ENCODE results near the gene MAN1A1. TPM values are rescaled to one million over a fixed set of nuclear protein-coding genes. Genes with fewer than 3 reads are reported as not detected.

The MAN1A1 gene
- total RNA-seq, 1 experiment from 2014 or later: 16.1 TPM

- peak; percentile 75 for DNase-seq (ENCODE audit: low spot score)
Measured at GRCh38 chr6:119148098-119148824, 201.3 kb downstream of the MAN1A1 start.

- DNase-seq (ENCODE audit: low spot score): peak; percentile 89
Measured at GRCh38 chr6:119147101-119148053, 202.2 kb downstream of the MAN1A1 start.

DNA sequence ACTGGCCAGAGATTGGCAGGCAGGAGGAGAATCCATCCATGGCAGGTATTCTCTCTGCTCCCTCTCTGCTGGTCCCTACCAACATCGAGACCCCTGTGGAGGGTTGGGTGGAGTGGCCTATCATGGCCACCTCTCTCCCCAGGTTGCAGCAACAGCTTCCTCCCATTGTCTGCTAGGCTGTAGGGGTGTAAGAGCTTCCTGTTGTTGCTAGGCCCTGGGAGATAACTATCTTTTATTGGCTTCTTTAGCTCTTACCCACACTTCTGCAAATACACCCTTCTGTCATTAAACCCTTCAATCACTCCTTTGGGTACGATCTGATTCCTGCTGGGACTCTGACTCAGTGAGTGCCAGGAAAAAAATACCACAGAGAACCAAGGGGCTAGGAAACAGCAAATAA lies 204.4 kb downstream of the MAN1A1 start:
- peak; percentile 46 for DNase-seq (ENCODE audit: low spot score)

GRCh38 chr6:119142637-119143036 lies 206.9 kb downstream of the MAN1A1 start:
- no peak for DNase-seq (ENCODE audit: low spot score)

DNA sequence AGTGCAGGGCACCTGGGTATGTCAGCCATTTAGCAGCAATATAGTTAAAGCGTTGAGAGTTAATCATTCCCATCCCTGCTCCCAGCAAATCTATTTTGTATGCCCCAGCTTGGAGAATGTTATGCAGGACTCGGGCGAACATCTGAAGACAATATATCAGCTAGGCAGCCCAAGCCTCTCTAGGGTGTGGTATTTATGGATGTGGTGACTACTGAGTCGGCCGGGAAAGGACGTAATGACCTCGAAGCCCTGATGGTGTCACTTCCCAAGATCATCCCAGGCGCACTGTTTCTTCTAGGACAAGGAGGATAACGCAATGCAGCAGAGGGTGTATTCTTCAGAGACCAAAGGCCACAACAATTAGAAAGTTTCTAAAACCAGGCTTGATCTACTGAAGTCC lies 207.5 kb downstream of the MAN1A1 start:
- no peak for DNase-seq (ENCODE audit: low spot score)

DNA sequence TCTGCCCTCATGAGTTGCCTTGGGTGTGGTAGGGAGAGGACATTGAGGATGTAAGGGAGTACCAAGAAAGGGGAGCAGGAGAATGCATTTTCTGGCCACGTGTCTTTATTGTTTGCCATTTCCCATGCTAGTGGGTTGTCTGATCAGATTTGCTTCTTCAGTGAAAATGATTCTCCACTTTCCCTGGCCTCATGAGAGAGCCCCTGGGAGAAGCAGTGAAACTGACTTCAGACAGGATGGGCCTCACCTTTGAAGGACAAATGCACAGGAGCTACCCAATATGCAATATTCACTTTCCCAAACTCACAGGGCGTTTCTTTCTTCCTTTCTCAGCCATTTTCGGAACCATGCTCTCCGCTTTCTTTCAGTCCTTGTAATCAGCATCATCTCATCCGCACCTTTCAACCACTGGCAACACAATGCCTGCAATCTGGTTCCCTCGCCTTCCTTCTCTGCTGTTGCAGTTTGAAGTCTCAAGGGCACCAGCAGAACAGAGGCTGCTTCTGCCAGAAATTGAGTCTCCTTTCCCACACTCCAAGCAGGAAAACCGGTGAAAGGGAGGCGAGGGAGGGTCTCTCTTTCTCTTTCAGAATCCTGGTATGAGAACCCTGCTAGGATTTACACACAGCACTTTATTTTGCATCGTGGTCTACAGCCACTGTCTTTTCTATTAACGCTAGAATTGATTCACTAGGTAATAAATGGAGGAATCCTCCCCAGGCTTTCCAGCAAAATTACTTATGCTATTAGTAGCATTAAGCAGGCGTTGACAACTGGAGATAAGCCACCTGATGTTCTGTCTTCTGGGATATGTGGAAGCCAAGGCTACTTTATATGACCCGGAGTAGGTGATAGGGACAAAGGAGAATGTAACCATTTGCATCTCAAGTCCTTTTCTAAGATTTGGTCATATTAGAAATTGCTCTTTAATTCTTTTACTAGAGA lies 209.1 kb downstream of the MAN1A1 start:
- DNase-seq (ENCODE audit: low spot score): no peak

DNA sequence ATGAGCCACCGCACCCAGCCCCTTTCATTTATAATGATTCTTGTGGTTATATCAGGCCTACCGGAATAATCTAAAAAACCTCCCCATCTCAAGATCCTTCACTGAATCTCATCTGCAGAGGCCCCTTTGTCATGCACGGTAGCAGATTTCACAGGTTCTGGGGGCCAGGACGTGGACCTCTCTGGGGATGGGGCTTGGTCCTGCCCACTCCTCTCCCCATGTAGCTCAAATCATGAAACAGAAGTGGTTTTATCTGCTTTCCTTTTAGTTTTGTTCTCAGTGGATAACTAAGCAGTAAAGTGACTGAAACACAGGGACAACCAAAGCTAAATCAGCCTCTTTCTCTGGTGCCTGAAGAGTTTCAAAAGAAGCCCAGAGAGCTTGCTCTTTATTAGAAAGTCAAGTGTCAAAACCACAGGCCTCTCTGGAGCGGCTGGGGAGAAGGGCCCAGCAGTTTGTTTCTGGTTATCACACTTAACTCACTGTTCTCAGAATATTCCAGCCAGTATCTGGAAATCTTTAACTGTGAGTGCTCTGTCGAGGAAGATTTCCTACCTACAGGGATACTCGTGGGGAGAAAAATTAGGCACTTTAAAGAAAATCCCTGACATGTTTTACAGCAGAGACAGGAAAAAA lies 210.5 kb downstream of the MAN1A1 start:
- no peak for DNase-seq (ENCODE audit: low spot score)

DNA sequence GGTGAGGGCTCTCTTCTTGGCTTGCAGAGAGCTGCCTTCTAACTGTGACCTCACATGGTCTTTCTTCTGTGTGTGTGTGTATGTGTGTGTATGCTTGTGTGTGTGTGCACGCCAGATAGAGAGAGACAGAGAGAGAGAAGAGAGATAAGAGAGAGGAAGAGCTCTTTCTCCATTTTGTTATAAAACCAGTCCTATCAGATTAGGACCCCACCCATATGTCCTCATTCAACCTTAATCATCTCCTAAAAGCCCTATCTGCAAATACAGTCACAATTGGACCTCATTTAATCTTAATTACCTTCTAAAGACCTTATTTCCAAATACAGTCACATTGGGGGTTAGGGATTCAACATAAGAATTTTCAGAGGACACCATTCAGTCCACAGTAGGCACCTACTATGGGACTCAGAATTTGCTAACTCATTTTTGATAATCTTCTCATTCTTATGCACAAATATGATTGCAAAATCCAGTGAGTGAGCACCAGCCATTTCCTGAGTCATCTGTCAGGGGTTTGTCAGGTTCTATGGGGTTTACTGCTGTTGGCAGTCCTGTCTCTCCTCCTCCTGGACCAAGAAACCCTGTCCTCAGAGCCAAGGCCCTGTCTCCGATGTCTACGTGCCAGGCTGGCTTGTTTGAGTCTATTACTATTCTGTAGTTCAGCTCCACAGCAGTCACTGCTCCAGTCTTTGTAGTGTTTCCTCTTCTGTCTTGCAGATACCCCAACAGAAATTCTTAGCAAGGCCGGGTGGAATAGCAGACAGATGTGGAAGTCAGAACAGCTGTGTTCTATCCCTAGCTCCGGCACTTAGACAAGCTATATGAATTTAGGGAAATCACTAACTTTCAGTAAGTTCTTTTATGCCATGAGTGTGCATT lies 212.1 kb downstream of the MAN1A1 start:
- DNase-seq (ENCODE audit: low spot score): no peak

GRCh38 chr6:119134752-119135151 lies 214.8 kb downstream of the MAN1A1 start:
- no peak for DNase-seq (ENCODE audit: low spot score)

- no peak for DNase-seq (ENCODE audit: low spot score)
Measured at GRCh38 chr6:119133400-119133799, 216.2 kb downstream of the MAN1A1 start.

DNA sequence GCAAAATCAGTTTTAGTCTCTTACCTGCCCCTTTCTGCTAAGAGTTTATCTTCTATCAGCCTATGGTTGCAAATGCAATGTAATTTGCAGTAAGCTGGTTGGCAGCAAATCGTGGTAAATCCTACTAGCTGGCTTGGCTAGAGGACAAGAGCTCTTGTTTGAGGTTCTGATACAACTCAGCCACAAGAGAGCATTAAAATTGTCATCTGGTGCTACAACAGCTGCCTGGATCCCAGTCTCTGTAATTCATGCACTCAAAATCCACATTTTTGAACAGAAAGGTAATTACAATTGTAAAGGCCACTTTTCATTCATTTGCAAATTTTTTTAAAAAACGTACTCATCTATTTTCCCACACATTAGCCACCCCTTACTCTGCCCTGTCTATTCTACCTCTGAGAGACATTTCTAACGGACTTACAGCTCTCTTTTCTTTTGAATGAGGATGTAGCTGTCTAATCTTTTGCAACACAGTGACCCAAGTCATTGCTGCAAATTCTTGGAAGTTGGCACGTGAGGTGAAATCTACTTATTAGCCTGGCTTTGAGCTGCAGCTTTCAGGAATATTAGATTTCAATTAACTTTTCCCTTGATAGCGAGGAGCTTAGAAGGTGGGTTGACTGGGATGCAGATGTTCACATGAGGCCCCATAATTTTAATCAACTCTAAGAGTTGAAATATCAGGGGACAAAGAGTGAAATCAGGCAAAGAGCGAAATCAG lies 217.1 kb downstream of the MAN1A1 start:
- DNase-seq (ENCODE audit: low spot score): no peak

- DNase-seq (ENCODE audit: low spot score): peak; percentile 77
Measured at GRCh38 chr6:119129968-119130484, 219.5 kb downstream of the MAN1A1 start.

DNA sequence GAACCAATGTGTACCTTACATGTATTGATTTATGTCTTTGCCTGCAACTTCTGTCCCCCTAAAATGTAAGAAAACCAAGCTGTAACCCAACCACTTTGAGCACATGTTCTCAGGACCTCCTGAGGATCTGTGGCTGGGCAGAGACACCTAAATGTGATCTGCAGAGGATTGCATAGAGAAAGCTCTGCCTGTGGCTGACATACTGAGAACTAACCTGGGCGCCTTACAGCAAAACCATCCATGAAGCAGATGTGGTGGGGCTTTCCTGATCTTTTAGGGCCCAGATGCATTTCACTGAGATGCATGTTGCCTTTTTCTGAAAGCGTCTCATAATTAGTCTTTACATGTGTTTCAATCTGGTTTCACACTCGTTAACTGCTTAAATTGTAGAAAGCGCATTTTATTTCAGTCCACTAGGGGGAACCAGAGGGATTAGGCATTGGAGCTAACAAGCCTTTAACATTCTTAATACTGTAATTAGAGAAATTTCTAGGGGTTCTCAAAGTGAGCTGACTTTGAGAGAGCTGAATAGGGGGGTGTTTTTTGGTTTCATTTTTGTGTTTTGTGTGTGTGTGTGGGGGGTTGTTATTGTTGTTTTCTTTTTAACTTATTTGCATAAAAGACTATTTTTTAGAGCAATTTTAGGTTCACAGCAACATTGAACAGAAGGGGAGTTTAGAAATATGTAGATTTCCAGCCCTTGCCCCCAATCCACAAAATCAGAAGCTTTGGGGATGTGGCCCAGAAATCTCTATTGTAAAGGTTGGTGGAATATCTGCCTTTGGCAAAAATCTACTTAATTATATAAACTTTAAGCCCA lies 220.2 kb downstream of the MAN1A1 start:
- peak; percentile 87 for DNase-seq (ENCODE audit: low spot score)

GRCh38 chr6:119128252-119128912 lies 221.2 kb downstream of the MAN1A1 start:
- DNase-seq (ENCODE audit: low spot score): no peak

DNA sequence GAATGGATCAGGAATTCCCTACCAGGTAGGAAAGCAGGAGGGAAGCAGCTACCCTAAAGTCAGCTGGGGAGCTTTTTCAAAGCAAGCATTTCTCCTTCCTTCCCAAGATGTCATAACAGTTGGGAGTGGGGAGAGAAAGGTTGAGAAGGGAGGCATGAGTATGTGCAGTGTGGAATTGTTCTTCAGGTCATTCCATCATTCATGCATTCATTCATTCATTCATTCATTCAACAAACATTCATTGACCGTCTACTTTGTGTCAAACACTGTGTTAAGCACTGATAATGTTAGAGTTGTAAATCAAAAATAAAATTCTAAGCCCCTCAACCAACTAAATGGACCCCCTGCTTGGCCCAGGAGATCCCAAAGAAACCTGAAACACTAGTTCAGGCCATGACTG lies 221.9 kb downstream of the MAN1A1 start:
- no peak for DNase-seq (ENCODE audit: low spot score)
